ENCODE data around the gene DNAJC13. TPM values are rescaled to one million over a fixed set of nuclear protein-coding genes. Genes with fewer than 3 reads are reported as not detected.

DNAJC13 gene
- total and polyA plus RNA-seq, 2 of the 8 experiments (the other 6 are each of a cell fraction or from before 2014, with no cell fraction given): 7.9 to 28.8 TPM

GRCh38 chr3:132568422-132568821 lies 151.1 kb downstream of the DNAJC13 start:
- CTCF ChIA-PET (ENCODE audit: partially characterized antibody): interaction anchor here (0.7 kb wide), 1 partner anchor 75 kb away, joined by 4 read pairs; no protein-coding TSS in a partner anchor
- POLR2A ChIA-PET (ENCODE audit: partially characterized antibody): no interaction called here
- H3K79me2 ChIP-seq (ENCODE audit: control insufficient read depth in 1 of 2, insufficient read depth in 2 of 2, low read length in 2 of 2): no peaks in the 10 kb centered on the region
- TF ChIP-seq GABPA (IDR thresholded peaks at IDR 0.05; ENCODE audit: borderline replicate concordance, insufficient read depth, low read length) (no peak), RAD21 (IDR thresholded peaks at IDR 0.05 in 1 of 2, conservative IDR thresholded peaks at IDR 0.05 in 1 of 2; ENCODE audit: low read depth in 2 of 2, low read length in 2 of 2) (no peak), RNF2 (IDR thresholded peaks at IDR 0.05; ENCODE audit: borderline replicate concordance, low read depth, low read length, missing control alignments, poor library complexity, severe bottlenecking) (no peak), SP1 (IDR thresholded peaks at IDR 0.05; ENCODE audit: low read depth, low read length) (no peak), KDM5A (IDR thresholded peaks at IDR 0.05; ENCODE audit: low read length) (no peak), EGR1 (IDR thresholded peaks at IDR 0.05; ENCODE audit: borderline replicate concordance, low read depth, low read length) (no peak), BRCA1 (IDR thresholded peaks at IDR 0.05; ENCODE audit: low read depth, low read length) (no peak), RBBP5 (IDR thresholded peaks at IDR 0.05; ENCODE audit: borderline replicate concordance, low read depth, low read length) (no peak), FOSL1 (IDR thresholded peaks at IDR 0.05; ENCODE audit: insufficient read depth, low read depth, low read length) (no peak), MAFK (IDR thresholded peaks at IDR 0.05; ENCODE audit: low read depth, low read length) (no peak)
- TF ChIP-seq, protein P1, sequence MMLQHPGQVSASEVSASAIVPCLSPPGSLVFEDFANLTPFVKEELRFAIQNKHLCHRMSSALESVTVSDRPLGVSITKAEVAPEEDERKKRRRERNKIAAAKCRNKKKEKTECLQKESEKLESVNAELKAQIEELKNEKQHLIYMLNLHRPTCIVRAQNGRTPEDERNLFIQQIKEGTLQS (IDR thresholded peaks at IDR 0.05; ENCODE audit: insufficient read depth, low read depth, low read length): no peak
- TF ChIP-seq, protein P2, sequence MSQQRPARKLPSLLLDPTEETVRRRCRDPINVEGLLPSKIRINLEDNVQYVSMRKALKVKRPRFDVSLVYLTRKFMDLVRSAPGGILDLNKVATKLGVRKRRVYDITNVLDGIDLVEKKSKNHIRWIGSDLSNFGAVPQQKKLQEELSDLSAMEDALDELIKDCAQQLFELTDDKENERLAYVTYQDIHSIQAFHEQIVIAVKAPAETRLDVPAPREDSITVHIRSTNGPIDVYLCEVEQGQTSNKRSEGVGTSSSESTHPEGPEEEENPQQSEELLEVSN (IDR thresholded peaks at IDR 0.05): no peak

More at GRCh38 chr3:132568422-132568821, 151.1 kb downstream of the DNAJC13 start:
- no peak for FAIRE-seq
- H3K18ac ChIP-seq (ENCODE audit: extremely low read depth, low read length): no peak overlapping the region
- no peaks in the 10 kb centered on the region for H3K23me2 ChIP-seq (ENCODE audit: low read depth, low read length)
- no peak overlapping the region for H2BK20ac ChIP-seq (ENCODE audit: low read length)
- no peak overlapping the region for H3K4me2 ChIP-seq (ENCODE audit: insufficient read depth in 1 of 2, low read depth in 2 of 2, low read length in 2 of 2)
- no peak overlapping the region for H2BK12ac ChIP-seq (ENCODE audit: low read depth, low read length)
- H2AK5ac ChIP-seq (ENCODE audit: low read depth, low read length): no peak overlapping the region
- no peak for DNase-seq (ENCODE audit: low read depth in 1 of 2, low spot score in 2 of 2)
- no peak overlapping the region for H3K56ac ChIP-seq (replicated peaks; ENCODE audit: insufficient read length, low read depth, low read length)
- H3K4me3 ChIP-seq (ENCODE audit: extremely low read depth in 1 of 4, insufficient read depth in 2 of 4, low read depth in 3 of 4, low read length in 4 of 4): no peak overlapping the region
- H3K4ac ChIP-seq (replicated peaks; ENCODE audit: insufficient read length, low read depth, low read length): no peak overlapping the region
- no peaks in the 10 kb centered on the region for H3K27me3 ChIP-seq (replicated peaks in 1 of 4; ENCODE audit: control insufficient read depth in 3 of 4, extremely low read depth in 1 of 4, insufficient read depth in 3 of 4, low read length in 3 of 4)
- H4K8ac ChIP-seq (ENCODE audit: extremely low read depth, insufficient read depth, low read length): no peak overlapping the region
- no peaks in the 10 kb centered on the region for H4K20me1 ChIP-seq (replicated peaks in 1 of 2; ENCODE audit: control insufficient read depth in 1 of 2, insufficient read depth in 2 of 2, low read length in 2 of 2)
- no peak overlapping the region for H3K27ac ChIP-seq (ENCODE audit: low read depth, low read length)
- H2AFZ ChIP-seq (ENCODE audit: low read length): no peak overlapping the region
- H3K4me1 ChIP-seq (replicated peaks in 1 of 4; ENCODE audit: control insufficient read depth in 3 of 4, insufficient read depth in 4 of 4, low read length in 3 of 4): no peaks in the 10 kb centered on the region
- no peak overlapping the region for H4K5ac ChIP-seq (ENCODE audit: insufficient read length, low read depth, low read length)
- no peak overlapping the region for H4K91ac ChIP-seq (replicated peaks; ENCODE audit: insufficient read length, low read length)
- H3K14ac ChIP-seq (ENCODE audit: insufficient read length): no peak overlapping the region
- H3K79me1 ChIP-seq (ENCODE audit: low read depth, low read length): no peaks in the 10 kb centered on the region
- no peak overlapping the region for H2BK5ac ChIP-seq (ENCODE audit: low read depth, low read length)
- H3K23ac ChIP-seq (ENCODE audit: insufficient read length): no peak overlapping the region
- H3K36me3 ChIP-seq (ENCODE audit: control insufficient read depth in 2 of 4, insufficient read depth in 4 of 4, low read length in 3 of 4): no peaks in the 10 kb centered on the region; a peak in 1 of 8 replicates
- H3K9ac ChIP-seq (replicated peaks in 1 of 4; ENCODE audit: extremely low read depth in 1 of 4, low read depth in 3 of 4, low read length in 3 of 4): no peak overlapping the region
- no peak overlapping the region for H2BK120ac ChIP-seq (replicated peaks; ENCODE audit: low read depth, low read length)
- WGBS, 2 experiments (ENCODE audit: extremely low coverage in 1 of 2, insufficient coverage in 1 of 2, insufficient read length in 1 of 2, insufficient replicate concordance in 2 of 2, low coverage in 1 of 2, low lambda C conversion rate in 2 of 2, missing lambda C conversion rate in 1 of 2): 84% methylated on average over 2 of the region's 2 CpGs; no CpG with 5 or more reads in 1 of the 2 experiments
- H3K9me3 ChIP-seq (ENCODE audit: insufficient read depth in 2 of 2, low read depth in 1 of 2, low read length in 1 of 2): no peaks in the 10 kb centered on the region; a peak in 1 of 4 replicates
- H2BK15ac ChIP-seq (ENCODE audit: low read length): no peak overlapping the region
